NCI-H1436 treated with DMSO at 0.1 percent for 48 hours (cell line): Measurements from ENCODE around the gene PDE3B.
"Not testable (repeated sequence)": the region's sequence is repeated elsewhere in the genome, so short reads cannot be mapped to it uniquely, and the experiment has no call there.

Experiments
- DNase-seq: peaks from one replicate; lab custom pipeline; 2025; lab: John Stamatoyannopoulos, UW

PDE3B gene

GRCh38 chr11:14643697-14644225 lies at the start of gene PDE3B:
Gene PDE3B (plus strand): TSS chr11:14643804. CDS start chr11:14644076, 272 bp downstream.
- no peak for DNase-seq

- DNase-seq, result not testable (repeated sequence)
Observed at GRCh38 chr11:14595261-14595660, 48.3 kb upstream of the PDE3B start.

GRCh38 chr11:14607713-14608112 lies 35.9 kb upstream of the PDE3B start:
- no peak for DNase-seq

- DNase-seq, result no peak
Observed at GRCh38 chr11:14609902-14610301, 33.7 kb upstream of the PDE3B start.

GRCh38 chr11:14611939-14612338 lies 31.7 kb upstream of the PDE3B start:
- no peak for DNase-seq

GRCh38 chr11:14612694-14613093 lies 30.9 kb upstream of the PDE3B start:
- DNase-seq, result no peak

GRCh38 chr11:14614091-14614622 lies 29.4 kb upstream of the PDE3B start:
- no peak for DNase-seq

- no peak for DNase-seq
Observed at GRCh38 chr11:14617241-14618027, 26.2 kb upstream of the PDE3B start.

- no peak for DNase-seq
Observed at GRCh38 chr11:14618060-14618459, 25.5 kb upstream of the PDE3B start.

GRCh38 chr11:14619603-14620531 lies 23.7 kb upstream of the PDE3B start:
- DNase-seq, result no peak

- no peak for DNase-seq
Observed at GRCh38 chr11:14622223-14622954, 21.2 kb upstream of the PDE3B start.

GRCh38 chr11:14623036-14623435 lies 20.6 kb upstream of the PDE3B start:
- DNase-seq, result no peak

- DNase-seq, result no peak
Observed at GRCh38 chr11:14625586-14626205, 17.9 kb upstream of the PDE3B start.

GRCh38 chr11:14626650-14627049 lies 17.0 kb upstream of the PDE3B start:
- no peak for DNase-seq

- DNase-seq, result not testable (repeated sequence)
Observed at GRCh38 chr11:14633506-14634224, 9.9 kb upstream of the PDE3B start.

GRCh38 chr11:14634813-14635212 lies 8.8 kb upstream of the PDE3B start:
- no peak for DNase-seq

GRCh38 chr11:14635546-14635945 lies 8.1 kb upstream of the PDE3B start:
- no peak for DNase-seq

GRCh38 chr11:14636119-14636518 lies 7.5 kb upstream of the PDE3B start:
- no peak for DNase-seq

- no peak for DNase-seq
Observed at GRCh38 chr11:14637868-14638409, 5.7 kb upstream of the PDE3B start.

GRCh38 chr11:14638561-14638960 lies 5.0 kb upstream of the PDE3B start:
- no peak for DNase-seq
